IPS DF 19.7 (cell line): ENCODE data around the gene LYRM4.

Experiments used
- DNase-seq: peaks from one replicate; pipeline ENCODE4 v3.0.0-alpha.2; 2013; ENCODE audit warnings: low read depth, low spot score

Gene LYRM4

GRCh38 chr6:5174756-5175549 lies 85.8 kb downstream of the LYRM4 start:
- no peak for DNase-seq

GRCh38 chr6:5174244-5174643 lies 86.5 kb downstream of the LYRM4 start:
- no peak for DNase-seq

DNA sequence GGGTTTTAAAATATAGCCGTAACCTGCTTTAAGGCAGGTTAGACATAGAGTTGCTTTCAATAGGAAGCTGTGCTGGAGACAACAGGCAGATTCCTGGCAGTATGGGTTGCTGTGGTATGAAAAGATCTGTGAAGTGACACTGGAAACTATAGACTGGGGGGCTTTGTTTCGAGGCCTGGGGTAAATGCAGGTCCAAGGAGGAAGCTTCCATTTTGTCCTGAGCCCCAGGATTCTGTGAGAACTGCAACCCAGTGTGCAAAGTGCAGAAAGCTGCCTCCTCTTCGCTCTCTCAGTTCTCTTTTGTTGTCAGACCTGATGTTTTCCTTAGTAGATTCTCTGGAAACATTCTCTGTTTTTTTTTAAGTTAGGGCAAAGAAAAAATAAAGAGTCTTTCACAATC lies 86.9 kb downstream of the LYRM4 start:
- DNase-seq: no peak

GRCh38 chr6:5172897-5173474 lies 87.8 kb downstream of the LYRM4 start:
- no peak for DNase-seq

GRCh38 chr6:5172041-5172653 lies 88.6 kb downstream of the LYRM4 start:
- DNase-seq: no peak

DNA sequence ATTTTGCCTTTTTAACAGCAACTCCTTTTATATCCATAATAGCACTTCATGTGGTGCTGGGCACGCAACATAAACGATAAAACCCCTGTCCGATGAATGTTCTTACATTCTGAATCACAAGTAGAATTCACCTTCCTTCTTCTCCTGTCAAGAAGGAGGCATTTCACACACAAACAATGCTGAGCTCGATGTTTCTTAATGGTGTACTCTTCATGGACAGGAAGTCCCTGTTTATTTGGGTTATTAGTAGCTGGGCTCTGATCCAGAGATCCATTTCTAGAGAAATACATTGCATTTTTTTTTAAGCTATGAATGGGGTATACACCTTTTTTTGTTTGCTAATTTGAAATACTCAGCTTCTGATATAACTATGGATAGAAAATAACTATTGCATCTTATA lies 93.2 kb downstream of the LYRM4 start:
- no peak for DNase-seq

GRCh38 chr6:5164092-5164491 lies 96.7 kb downstream of the LYRM4 start:
- DNase-seq: no peak

DNA sequence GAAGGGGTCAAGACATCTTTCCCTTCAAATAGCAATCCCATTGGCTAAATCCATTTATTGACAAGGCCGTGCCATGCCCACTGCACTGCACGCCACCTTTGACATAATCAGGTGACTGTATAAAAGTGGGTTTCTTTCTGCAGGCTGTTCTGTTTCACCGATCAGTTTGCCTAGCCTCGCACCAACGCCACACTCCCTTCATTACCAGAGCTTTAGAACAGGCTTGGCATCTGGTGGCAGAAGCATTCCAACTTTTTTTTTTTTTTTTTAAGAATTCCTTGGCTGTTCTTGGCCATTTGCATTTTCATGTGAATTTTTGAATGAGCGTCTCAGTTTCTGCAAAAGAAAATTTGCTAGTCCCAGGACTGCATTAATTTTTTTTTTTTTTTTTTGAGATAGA lies 97.5 kb downstream of the LYRM4 start:
- no peak for DNase-seq

GRCh38 chr6:5162355-5162754 lies 98.4 kb downstream of the LYRM4 start:
- DNase-seq: no peak

DNA sequence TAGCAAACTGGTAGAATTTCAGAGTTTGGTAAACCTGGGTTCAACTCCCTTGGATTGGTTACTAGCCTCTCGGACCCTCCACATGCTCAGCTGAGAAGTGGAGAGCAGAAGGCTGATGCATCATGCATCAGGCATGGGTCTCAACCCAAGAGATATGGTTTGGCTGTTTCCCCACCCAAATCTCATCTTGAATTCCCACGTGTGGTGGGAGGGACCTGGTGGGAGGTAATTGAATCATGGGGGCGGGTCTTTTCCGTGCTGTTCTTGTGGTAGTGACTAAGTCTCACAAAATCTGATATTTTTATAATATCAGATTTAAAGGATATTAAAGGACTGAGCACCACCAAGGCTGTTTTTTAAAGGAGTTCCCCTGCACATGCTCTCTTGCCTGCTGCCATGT lies 100.5 kb downstream of the LYRM4 start:
- no peak for DNase-seq

DNA sequence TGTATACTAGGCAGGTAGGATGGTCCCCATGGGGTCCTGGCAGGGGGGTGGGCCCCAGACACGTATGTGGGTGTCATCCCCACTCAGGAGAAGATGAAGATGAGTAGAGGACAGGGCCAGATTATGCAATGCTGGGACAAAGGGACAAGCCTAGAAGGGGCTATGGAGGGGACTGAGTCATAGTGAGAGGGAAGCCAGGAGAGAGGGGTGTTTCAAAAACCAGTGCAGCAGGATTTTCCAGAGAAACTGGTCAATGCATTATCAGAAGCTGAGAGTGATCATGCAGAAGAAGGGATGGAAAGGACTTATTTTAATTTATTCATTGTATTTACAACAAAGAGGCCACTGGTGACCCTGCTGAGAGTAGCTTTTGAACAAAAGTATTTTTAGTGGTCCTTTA lies 101.6 kb downstream of the LYRM4 start:
- DNase-seq: no peak

DNA sequence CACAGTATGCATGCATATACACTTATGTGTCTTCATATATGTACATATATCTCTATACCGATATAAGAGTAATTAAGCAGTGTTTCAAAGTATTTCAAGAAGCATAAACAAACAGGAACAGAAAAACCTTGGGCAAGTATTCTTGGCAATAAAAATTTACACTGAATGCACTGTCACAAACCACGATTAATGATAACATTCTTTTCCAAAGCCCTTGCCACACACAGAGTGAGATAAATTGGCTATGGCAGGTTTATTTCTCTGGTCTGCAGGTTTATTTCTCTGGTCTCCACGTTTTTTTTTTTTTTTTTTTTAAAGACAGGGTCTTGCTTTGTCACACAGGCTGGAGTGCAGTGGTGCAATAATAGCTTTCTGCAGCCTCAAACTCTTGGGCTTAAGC lies 102.6 kb downstream of the LYRM4 start:
- DNase-seq: no peak

DNA sequence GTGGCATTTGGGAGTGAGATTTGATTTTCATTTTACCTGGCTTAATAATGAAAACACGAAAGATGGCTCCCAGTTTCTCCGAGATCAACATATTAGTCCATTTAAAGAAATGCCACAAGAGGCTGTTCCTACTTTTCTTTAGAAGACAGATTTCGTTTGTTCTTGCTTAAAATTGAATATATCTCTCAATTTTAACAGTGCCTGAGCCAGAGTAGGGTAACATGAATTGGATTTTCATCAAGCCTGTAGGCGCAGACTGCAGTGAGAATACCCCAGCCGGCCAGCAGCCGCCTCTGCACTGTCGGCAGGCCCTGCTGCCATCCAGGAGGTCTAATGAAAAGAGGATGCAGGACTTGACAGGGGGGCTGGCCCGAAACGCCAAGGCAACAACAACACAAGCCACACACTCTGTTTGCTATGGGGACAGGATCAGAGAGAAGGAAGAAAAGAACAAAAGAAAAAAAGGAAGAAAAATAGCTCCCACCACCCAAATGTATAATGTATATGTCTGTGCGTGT lies 103.1 kb downstream of the LYRM4 start:
- no peak for DNase-seq

- no peak for DNase-seq
These were observed 104.1 kb downstream of the LYRM4 start for GRCh38 chr6:5156627-5157026.

GRCh38 chr6:5155906-5156305 lies 104.8 kb downstream of the LYRM4 start:
- DNase-seq: no peak

- DNase-seq: no peak
These were observed 107.6 kb downstream of the LYRM4 start for GRCh38 chr6:5153186-5153585.

DNA sequence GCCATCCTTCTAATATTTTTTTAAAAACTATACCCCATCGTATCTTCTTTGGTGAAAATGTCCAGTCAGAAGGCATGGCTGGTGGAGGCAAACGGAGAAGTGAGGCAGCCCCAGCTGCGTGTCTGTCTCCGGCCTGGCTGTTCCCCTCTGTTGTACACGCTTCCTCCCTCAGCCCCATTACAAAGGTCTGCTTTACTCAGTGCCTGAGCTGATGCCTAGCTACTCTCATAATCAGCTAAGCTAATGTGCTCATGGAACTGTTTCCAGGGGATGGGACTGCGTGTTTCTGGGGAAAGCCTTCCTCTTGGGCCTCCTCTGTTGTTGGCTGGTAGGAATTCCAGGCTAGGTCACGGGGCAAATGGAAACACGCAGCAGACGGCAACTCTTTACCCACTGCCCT lies 108.3 kb downstream of the LYRM4 start:
- no peak for DNase-seq

GRCh38 chr6:5151955-5152401 lies 108.8 kb downstream of the LYRM4 start:
- DNase-seq: no peak

DNA sequence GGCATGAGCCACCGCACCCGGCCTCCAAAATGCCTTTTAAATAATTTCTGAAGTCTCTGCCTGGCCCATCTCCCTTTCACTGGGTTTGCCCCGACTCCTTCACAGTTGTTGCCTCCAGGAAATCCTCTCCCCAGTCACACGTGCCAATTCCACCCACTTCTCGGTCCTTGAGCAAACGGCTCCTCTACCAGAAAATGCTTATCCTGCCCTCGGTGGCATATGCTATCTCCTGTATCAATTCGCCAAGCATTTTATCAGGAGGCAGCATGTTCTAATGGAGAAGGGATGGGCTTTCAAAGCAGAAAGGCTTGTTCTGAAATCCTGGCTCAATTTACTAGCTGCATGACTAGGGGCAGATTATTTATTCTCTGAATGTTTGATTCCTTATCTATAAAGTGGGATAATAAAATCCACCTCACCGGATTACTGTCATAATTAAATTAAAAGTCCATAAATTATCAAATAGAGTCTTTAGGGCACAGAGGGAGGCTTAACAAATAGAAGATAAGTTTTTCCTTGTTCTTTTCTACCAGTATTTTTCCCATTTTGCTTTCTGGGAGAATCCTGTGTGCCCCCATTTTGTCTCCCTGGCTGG lies 109.3 kb downstream of the LYRM4 start:
- no peak for DNase-seq

DNA sequence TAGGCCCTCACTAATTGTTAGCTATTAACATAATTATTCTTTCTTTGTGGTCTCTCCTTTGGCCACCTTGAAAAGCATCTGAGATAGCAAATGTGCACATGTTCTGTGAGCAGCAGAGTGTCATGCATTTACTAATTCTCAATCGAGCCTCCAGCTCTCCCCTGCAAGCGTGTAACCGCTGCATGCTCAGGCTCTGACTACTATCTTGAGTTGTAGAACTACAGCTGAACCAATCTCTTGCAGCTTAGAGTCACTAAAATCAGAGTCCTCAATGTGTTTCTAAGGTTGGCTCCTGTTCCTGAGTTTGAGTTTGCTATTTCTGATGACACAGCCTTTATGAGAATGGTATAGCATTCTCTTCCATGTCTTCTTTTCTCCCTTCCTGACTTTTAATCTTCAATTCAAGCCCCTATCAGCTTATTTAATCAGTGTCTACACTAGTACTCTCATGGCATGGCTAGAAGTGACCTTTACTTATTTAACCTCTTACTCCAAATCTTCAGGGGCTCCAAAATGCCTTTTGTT lies 110.1 kb downstream of the LYRM4 start:
- no peak for DNase-seq

GRCh38 chr6:5149891-5150290 lies 110.9 kb downstream of the LYRM4 start:
- DNase-seq: no peak

- DNase-seq: no peak
These were observed 111.5 kb downstream of the LYRM4 start for GRCh38 chr6:5149159-5149704.
